Heart left ventricle (tissue), 16 donors: ENCODE data around the gene ZNF394. TPM values are rescaled to one million over a fixed set of nuclear protein-coding genes. Genes with fewer than 3 reads are reported as not detected.

Experiments
- ATAC-seq, 4 donors: fragments of 200-7000 bp; cut with Tn5 transposase; one replicate each; pipeline ENCODE4 v1.9.1; 2020 to 2022; ENCODE audit warnings: moderate library complexity in 4 of 4, mild to moderate bottlenecking in 3 of 4, moderate number of reproducible peaks in 1 of 4
- DNase-seq, 5 donors: peaks; one replicate each; pipeline ENCODE4 v3.0.0-alpha.2; 2020
- H3K27ac ChIP-seq, 12 donors: fragments of 200-600 bp; sonication (generic) in 4 of 12; one replicate each; pipeline versions ENCODE4 v1.5.0 to v1.8.0; 2016 to 2022; ENCODE audit warnings: mild to moderate bottlenecking in 2 of 12
- H3K27me3 ChIP-seq, 9 donors: fragments of 200-600 bp; sonication (generic) in 2 of 9; one replicate each; pipeline versions ENCODE4 v1.5.1 to v1.8.0; 2016 to 2022; ENCODE audit warnings: mild to moderate bottlenecking in 3 of 9
- H3K36me3 ChIP-seq, 9 donors: fragments of 200-600 bp; sonication (generic) in 2 of 9; one replicate each; pipeline versions ENCODE4 v1.5.0 to v1.8.0; 2018 to 2022; ENCODE audit warnings: mild to moderate bottlenecking in 2 of 9
- H3K4me1 ChIP-seq, 12 donors: fragments of 200-600 bp; sonication (generic) in 4 of 12; one replicate each; pipeline versions ENCODE4 v1.5.0 to v1.8.0; 2016 to 2022; ENCODE audit warnings: mild to moderate bottlenecking in 3 of 12
- H3K4me3 ChIP-seq, 12 donors: fragments of 200-600 bp; sonication (generic) in 4 of 12; one replicate each; pipeline versions ENCODE4 v1.5.0 to v1.8.0; 2017 to 2022; ENCODE audit warnings: mild to moderate bottlenecking in 9 of 12, moderate library complexity in 4 of 12
- H3K9me3 ChIP-seq, 12 donors: fragments of 200-600 bp; sonication (generic) in 4 of 12; one replicate each; pipeline versions ENCODE4 v1.5.0 to v1.8.0; 2016 to 2022; ENCODE audit warnings: mild to moderate bottlenecking in 1 of 12
- POLR2A ChIP-seq, 2 donors: fragments of 450-650 bp; IDR thresholded peaks; one replicate each; pipeline ENCODE4 v1.6.1; 2017; ENCODE audit warnings: antibody characterized with exemption in 2 of 2, mild to moderate bottlenecking in 2 of 2, moderate library complexity in 2 of 2
- WGBS, 4 donors: extraction: QIAGEN DNeasy Blood & Tissue Kit in 2 of 4; methylation state at CpG; one replicate each; pipeline versions ENCODE4 v1.1.5 to v1.1.7; 2013 to 2018; 5-methylcytosine and 5-hydroxymethylcytosine counted together
- intact Hi-C, 10 donors: fragments of 100-400 bp; cut with DNase I; formaldehyde crosslinking; loops; one replicate each; pipeline versions ENCODE4 v1.11.1 to v1.14.2; 2022
- polyA plus RNA-seq, 2 donors: library from polyadenylated mRNA; stranded (reverse); fragments of 200-250 nt; gene quantifications; one replicate each; pipeline ENCODE4 v1.2.3, GENCODE V29; 2013
- total RNA-seq, 9 donors: library from RNA; depleted of rRNA in 2 of 9; stranded (reverse); fragments of >200 nt in 2 of 9; fragmentation: NEBNext Ultra II Directional in 3 of 9; extraction: Animal tissue kit (Norgen Biotek cat#: 25700) in 3 of 9; gene quantifications; one replicate each; pipeline versions ENCODE4 v1.1.0 to v1.2.4, GENCODE V29; 2016 to 2023
- TF ChIP-seq, protein P1 (sequence below), 12 donors: fragments of 200-600 bp; sonication (generic) in 4 of 12; IDR thresholded peaks; one replicate each; pipeline versions ENCODE4 v1.5.0 to v1.8.0; 2018 to 2022; ENCODE audit warnings: antibody characterized with exemption in 12 of 12, mild to moderate bottlenecking in 5 of 12
- donor health status: ischemic (EF 13 %, LVEDD 7.1; RV severe dilation, severe dysfunction).
- donor health status: healthy with polysubstance abuse.
- donor health status: DM: no; HTN: yes; CAD: no.
- donor health status: DM: no; HTN: no; CAD: no.
- donor health status: ischemic (EF 25% LVEDD 6.9; RV normal size, moderate dysfunction).
- donor health status: ischemic (EF 25% LVEDD 5.7; RV mildly dilated, moderate dysfunction).
- donor health status: healthy.
- donor health status: DM: yes; HTN: yes; CAD: no.
- donor health status: ischemic (EF 35%, LVEDD 5.7; RV mildly dilated, moderate dysfunction).
- donor health status: nonischemic (EF 11% LVEDD 7.7; RV severe dilation, severe dysfunction).
- donor health status: DM: yes; HTN: yes; CAD: no.
- donor health status: PGD.
- donor health status: ischemic (EF 29% LVEDD 5.4; RV normal size, mild dysfunction).
- donor health status: nonischemic (EF 23%, LVEDD 6.1; RV moderate dilation, normal function).

Gene ZNF394
- total and polyA plus RNA-seq, 11 donors, result 12.4 to 23.0 (median 15.2) TPM

DNA sequence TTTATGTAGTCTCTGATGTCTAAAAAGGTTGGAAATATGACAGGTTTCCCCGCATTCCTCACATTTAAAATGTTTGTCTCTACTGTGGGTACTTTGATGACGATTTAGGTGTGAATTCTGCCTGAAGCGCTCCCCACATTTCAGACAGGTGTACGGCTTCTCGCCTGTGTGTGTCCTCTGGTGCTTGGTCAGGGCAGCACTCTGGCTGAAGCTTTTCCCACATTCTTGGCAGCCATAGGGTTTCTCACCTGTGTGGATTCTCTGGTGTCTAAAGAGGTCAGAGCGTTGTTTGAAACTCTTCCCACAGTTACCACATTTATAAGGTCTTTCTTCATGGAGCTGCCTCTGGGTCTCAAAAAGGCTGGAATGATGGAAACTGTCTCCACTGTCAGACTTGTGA is 6.3 kb downstream of the ZNF394 start:
- peaks cover 8 to 18% (median 16%) of the 10 kb centered on the region in 12 donors for H3K4me1 ChIP-seq
- no peak for DNase-seq
- no peak overlapping the region for H3K4me3 ChIP-seq
- peaks cover 17 to 77% (median 65%) of the 10 kb centered on the region in 9 donors for H3K36me3 ChIP-seq
- no peak for ATAC-seq
- peaks cover 0 to 46% (median 18%) of the 10 kb centered on the region in 12 donors for H3K9me3 ChIP-seq
- H3K27ac ChIP-seq, result no peak overlapping the region
- no peaks in the 10 kb centered on the region for H3K27me3 ChIP-seq
- TF ChIP-seq, protein P1, sequence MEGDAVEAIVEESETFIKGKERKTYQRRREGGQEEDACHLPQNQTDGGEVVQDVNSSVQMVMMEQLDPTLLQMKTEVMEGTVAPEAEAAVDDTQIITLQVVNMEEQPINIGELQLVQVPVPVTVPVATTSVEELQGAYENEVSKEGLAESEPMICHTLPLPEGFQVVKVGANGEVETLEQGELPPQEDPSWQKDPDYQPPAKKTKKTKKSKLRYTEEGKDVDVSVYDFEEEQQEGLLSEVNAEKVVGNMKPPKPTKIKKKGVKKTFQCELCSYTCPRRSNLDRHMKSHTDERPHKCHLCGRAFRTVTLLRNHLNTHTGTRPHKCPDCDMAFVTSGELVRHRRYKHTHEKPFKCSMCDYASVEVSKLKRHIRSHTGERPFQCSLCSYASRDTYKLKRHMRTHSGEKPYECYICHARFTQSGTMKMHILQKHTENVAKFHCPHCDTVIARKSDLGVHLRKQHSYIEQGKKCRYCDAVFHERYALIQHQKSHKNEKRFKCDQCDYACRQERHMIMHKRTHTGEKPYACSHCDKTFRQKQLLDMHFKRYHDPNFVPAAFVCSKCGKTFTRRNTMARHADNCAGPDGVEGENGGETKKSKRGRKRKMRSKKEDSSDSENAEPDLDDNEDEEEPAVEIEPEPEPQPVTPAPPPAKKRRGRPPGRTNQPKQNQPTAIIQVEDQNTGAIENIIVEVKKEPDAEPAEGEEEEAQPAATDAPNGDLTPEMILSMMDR (IDR thresholded peaks at IDR 0.05), result no peak
- no peak for TF ChIP-seq POLR2A (IDR thresholded peaks at IDR 0.05)
- 98 to 99% (median 99%) methylated on average over 6 of the region's 6 CpGs for WGBS, 4 donors
- intact Hi-C loops, result loop anchor here in 1 of 10 donors (10.0 kb wide), 1 partner anchor 121 kb away; the partner anchor contains the start of gene ZSCAN25

DNA sequence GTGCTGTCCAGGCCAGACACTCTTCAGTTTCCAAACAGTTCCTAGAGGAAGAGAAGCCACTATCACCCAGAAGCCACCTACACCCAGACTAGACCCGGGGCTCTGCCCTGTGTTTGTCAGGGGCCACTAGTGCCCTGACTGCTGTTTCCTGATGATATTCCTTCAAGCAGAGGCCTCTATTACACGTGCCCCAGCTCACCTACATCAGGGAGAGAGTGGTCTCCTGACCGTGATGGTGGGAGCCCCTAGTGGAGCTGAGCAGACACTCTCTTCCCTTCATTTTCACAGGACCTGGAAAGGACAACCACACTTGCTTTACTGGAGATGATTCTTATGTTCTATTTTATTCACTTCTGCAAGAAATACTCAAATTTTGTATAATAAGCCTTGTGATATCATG is 9.2 kb downstream of the ZNF394 start:
- Histone ChIP-seq H3K4me1 (no peaks in the 10 kb centered on the region), H3K9me3 (peaks cover 0 to 46% (median 18%) of the 10 kb centered on the region in 12 donors), H3K4me3 (no peak overlapping the region), H3K27me3 (no peaks in the 10 kb centered on the region), H3K27ac (no peak overlapping the region), H3K36me3 (peaks cover 17 to 61% (median 45%) of the 10 kb centered on the region in 9 donors)
- TF ChIP-seq, protein P1 (IDR thresholded peaks at IDR 0.05), result no peak
- no peak for TF ChIP-seq POLR2A (IDR thresholded peaks at IDR 0.05)
- intact Hi-C loops, result loop anchor here in 1 of 10 donors (10.0 kb wide), 1 partner anchor 124 kb away; the partner anchor contains the start of gene ZSCAN25
- no peak for DNase-seq
- ATAC-seq, result no peak
- 55 to 73% (median 70%) methylated on average over 3 of the region's 3 CpGs for WGBS, 4 donors

DNA sequence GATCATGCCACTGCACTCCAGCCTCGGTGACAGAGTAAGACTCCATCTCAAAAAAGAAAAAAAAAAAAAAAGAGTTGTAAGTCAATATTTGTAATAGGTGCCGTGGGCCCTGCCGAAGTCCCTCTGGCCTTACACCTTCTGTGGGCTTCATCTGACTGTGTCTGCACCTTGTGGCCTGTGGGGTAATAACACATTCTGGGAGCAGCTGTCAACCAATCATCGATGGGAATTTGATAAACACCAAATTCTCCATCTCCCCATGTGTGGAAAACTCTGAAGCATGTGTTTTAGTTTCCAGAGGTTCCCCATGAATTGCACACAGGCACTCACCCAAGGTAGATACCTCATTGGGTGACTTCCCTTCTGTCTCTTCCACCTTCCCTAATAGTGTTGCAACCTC is 10.8 kb downstream of the ZNF394 start:
- Histone ChIP-seq H3K4me1 (no peaks in the 10 kb centered on the region), H3K4me3 (no peak overlapping the region), H3K27me3 (no peaks in the 10 kb centered on the region), H3K36me3 (peaks cover 11 to 57% (median 37%) of the 10 kb centered on the region in 9 donors), H3K27ac (no peak overlapping the region), H3K9me3 (peaks cover 0 to 32% (median 13%) of the 10 kb centered on the region in 12 donors)
- WGBS, 4 donors, result 86 to 94% (median 93%) methylated on average over 4 of the region's 4 CpGs
- TF ChIP-seq, protein P1 (IDR thresholded peaks at IDR 0.05), result no peak
- no peak for TF ChIP-seq POLR2A (IDR thresholded peaks at IDR 0.05)
- DNase-seq, result no peak
- no peak for ATAC-seq
- intact Hi-C loops, result no loop called here

DNA sequence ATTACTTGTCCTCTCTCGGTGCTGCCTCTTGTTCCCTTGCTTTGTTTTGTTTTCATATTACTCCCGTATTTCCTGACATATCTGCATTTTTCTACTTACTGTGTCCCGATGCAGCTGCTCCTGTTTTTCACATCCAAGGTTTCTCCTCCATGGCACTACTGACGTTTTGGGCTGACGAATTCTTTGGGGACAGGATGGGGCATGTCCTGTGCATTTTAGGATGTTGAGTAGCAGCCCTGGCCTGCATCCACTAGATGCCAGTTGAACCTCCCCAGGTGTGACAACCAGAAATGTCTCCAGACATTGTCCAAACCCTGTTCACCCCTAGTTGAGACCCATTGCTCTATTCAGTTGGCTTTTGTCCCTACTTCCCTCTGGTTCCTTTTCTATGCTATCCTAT is 15.0 kb downstream of the ZNF394 start:
- Histone ChIP-seq H3K4me3 (no peak overlapping the region), H3K36me3 (peaks cover 0 to 62% (median 33%) of the 10 kb centered on the region in 9 donors), H3K27ac (no peak overlapping the region), H3K4me1 (no peaks in the 10 kb centered on the region), H3K9me3 (no peaks in the 10 kb centered on the region), H3K27me3 (no peaks in the 10 kb centered on the region)
- TF ChIP-seq, protein P1 (IDR thresholded peaks at IDR 0.05), result no peak
- TF ChIP-seq POLR2A (IDR thresholded peaks at IDR 0.05), result no peak
- no peak for ATAC-seq
- no peak for DNase-seq
- intact Hi-C loops, result no loop called here
- WGBS, 4 donors, result 87 to 92% (median 91%) methylated on average over 5 of the region's 5 CpGs
